Mammary epithelial cell (primary cell): ENCODE measurements around the gene ARHGEF3.

Experiments
- CTCF ChIP-seq, 2 donors: IDR thresholded peaks in 1 of 2; conservative IDR thresholded peaks in 1 of 2; 2 replicates each; pipeline ENCODE4 v1.5.1; 2011 to 2012; ENCODE audit warnings: inconsistent platforms in 2 of 2, low read length in 2 of 2, mild to moderate bottlenecking in 2 of 2, control low read depth in 1 of 2, low read depth in 1 of 2; ENCODE audit not compliant: insufficient read depth in 1 of 2; ENCODE audit errors: extremely low read depth in 1 of 2
- EZH2 ChIP-seq: IDR thresholded peaks from 2 replicates; pipeline ENCODE4 v1.6.1; 2012; ENCODE audit warnings: low read length, inconsistent platforms, borderline replicate concordance

- TF ChIP-seq CTCF (conservative IDR thresholded peaks at IDR 0.05 in 1 of 2, IDR thresholded peaks at IDR 0.05 in 1 of 2; ENCODE audit: extremely low read depth in 1 of 2, insufficient read depth in 1 of 2, low read depth in 1 of 2, low read length in 2 of 2) (no peak), EZH2 (no peak)
Observed at GRCh38 chr3:56795829-56796185, 5.9 kb downstream of the ARHGEF3 start.
